Measurements from ENCODE around the gene RAB28.

Gene RAB28

DNA sequence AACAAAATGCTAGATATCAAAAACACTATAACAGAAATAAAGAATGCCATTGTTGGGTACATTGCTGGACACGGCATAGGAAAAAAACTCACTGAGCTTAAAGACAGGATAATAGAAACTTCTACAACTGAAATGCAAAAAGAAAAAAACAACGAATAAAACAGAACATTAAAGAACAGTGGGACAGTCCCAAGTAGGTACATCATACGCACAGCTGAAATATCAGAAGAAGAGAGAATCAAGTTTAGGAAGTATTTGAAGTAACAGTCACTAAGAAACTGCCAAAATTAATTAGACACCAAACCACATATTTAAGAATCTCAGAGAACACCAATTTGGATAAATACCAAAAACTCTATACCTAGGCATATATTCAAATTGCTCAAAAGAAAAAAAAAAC is 19.2 kb downstream of the RAB28 start:
- peaks cover 3% of the 10 kb centered on the region for H3K4me1 ChIP-seq (ENCODE audit: control insufficient read depth, insufficient read depth, low read length)
- H3K27me3 ChIP-seq (ENCODE audit: control insufficient read depth, insufficient read depth, low read length), result no peaks in the 10 kb centered on the region
- H3K4me3 ChIP-seq (ENCODE audit: low read length), result no peak overlapping the region
- H3K27ac ChIP-seq (ENCODE audit: low read depth, low read length), result no peak overlapping the region
- no peak overlapping the region for H3K9ac ChIP-seq (ENCODE audit: low read length)
- H3K36me3 ChIP-seq (ENCODE audit: control insufficient read depth, insufficient read depth, low read length), result no peaks in the 10 kb centered on the region

- H3K4me1 ChIP-seq (ENCODE audit: control insufficient read depth, insufficient read depth, low read length), result peaks cover 3% of the 10 kb centered on the region
- H3K36me3 ChIP-seq (ENCODE audit: control insufficient read depth, insufficient read depth, low read length), result no peaks in the 10 kb centered on the region
- no peak overlapping the region for H3K27ac ChIP-seq (ENCODE audit: low read depth, low read length)
- H3K4me3 ChIP-seq (ENCODE audit: low read length), result no peak overlapping the region
- H3K27me3 ChIP-seq (ENCODE audit: control insufficient read depth, insufficient read depth, low read length), result no peaks in the 10 kb centered on the region
- no peak overlapping the region for H3K9ac ChIP-seq (ENCODE audit: low read length)
Measured at GRCh38 chr4:13464543-13464942, 19.6 kb downstream of the RAB28 start.

GRCh38 chr4:13461191-13461905 is 22.8 kb downstream of the RAB28 start:
- peaks cover 3% of the 10 kb centered on the region for H3K36me3 ChIP-seq (ENCODE audit: control insufficient read depth, insufficient read depth, low read length)
- no peaks in the 10 kb centered on the region for H3K27me3 ChIP-seq (ENCODE audit: control insufficient read depth, insufficient read depth, low read length)
- H3K9ac ChIP-seq (ENCODE audit: low read length), result no peak overlapping the region
- no peak overlapping the region for H3K27ac ChIP-seq (ENCODE audit: low read depth, low read length)
- no peak overlapping the region for H3K4me3 ChIP-seq (ENCODE audit: low read length)
- H3K4me1 ChIP-seq (ENCODE audit: control insufficient read depth, insufficient read depth, low read length), result peaks cover 3% of the 10 kb centered on the region

DNA sequence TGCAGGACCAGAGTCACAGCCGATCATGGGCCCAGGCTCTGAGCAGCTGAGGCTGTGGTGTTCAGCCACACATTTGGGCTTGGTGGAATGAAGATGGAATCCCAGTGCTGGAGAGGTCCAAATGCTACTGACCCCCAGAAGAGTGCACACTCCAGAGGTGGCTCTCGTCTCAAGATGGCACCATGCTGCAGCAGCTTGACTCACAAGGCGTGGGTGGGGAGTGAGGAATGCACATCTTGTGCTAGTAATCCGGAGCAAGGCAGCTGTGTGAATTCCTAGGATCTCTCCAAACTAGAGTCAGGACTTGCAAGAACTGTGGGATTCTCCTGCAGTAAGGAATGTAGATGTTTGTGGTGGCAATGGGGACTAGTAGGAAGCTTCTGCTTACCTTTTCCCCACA is 28.7 kb downstream of the RAB28 start:
- Histone ChIP-seq H3K27ac (ENCODE audit: low read depth, low read length) (no peak overlapping the region), H3K9ac (ENCODE audit: low read length) (no peak overlapping the region), H3K27me3 (ENCODE audit: control insufficient read depth, insufficient read depth, low read length) (no peaks in the 10 kb centered on the region), H3K4me1 (ENCODE audit: control insufficient read depth, insufficient read depth, low read length) (no peaks in the 10 kb centered on the region), H3K36me3 (ENCODE audit: control insufficient read depth, insufficient read depth, low read length) (peaks cover 13% of the 10 kb centered on the region), H3K4me3 (ENCODE audit: low read length) (no peak overlapping the region)

- Histone ChIP-seq H3K4me1 (ENCODE audit: control insufficient read depth, insufficient read depth, low read length) (no peaks in the 10 kb centered on the region), H3K9ac (ENCODE audit: low read length) (no peak overlapping the region), H3K36me3 (ENCODE audit: control insufficient read depth, insufficient read depth, low read length) (peaks cover 13% of the 10 kb centered on the region), H3K27ac (ENCODE audit: low read depth, low read length) (no peak overlapping the region), H3K27me3 (ENCODE audit: control insufficient read depth, insufficient read depth, low read length) (no peaks in the 10 kb centered on the region), H3K4me3 (ENCODE audit: low read length) (no peak overlapping the region)
Measured at GRCh38 chr4:13454786-13455185, 29.4 kb downstream of the RAB28 start.

- no peaks in the 10 kb centered on the region for H3K27me3 ChIP-seq (ENCODE audit: control insufficient read depth, insufficient read depth, low read length)
- H3K36me3 ChIP-seq (ENCODE audit: control insufficient read depth, insufficient read depth, low read length), result peaks cover 10% of the 10 kb centered on the region
- H3K4me3 ChIP-seq (ENCODE audit: low read length), result no peak overlapping the region
- no peaks in the 10 kb centered on the region for H3K4me1 ChIP-seq (ENCODE audit: control insufficient read depth, insufficient read depth, low read length)
- H3K27ac ChIP-seq (ENCODE audit: low read depth, low read length), result no peak overlapping the region
- H3K9ac ChIP-seq (ENCODE audit: low read length), result no peak overlapping the region
Measured at GRCh38 chr4:13452927-13453579, 31.1 kb downstream of the RAB28 start.

- H3K36me3 ChIP-seq (ENCODE audit: control insufficient read depth, insufficient read depth, low read length), result no peaks in the 10 kb centered on the region
- no peak overlapping the region for H3K27ac ChIP-seq (ENCODE audit: low read depth, low read length)
- H3K9ac ChIP-seq (ENCODE audit: low read length), result no peak overlapping the region
- no peaks in the 10 kb centered on the region for H3K4me1 ChIP-seq (ENCODE audit: control insufficient read depth, insufficient read depth, low read length)
- H3K4me3 ChIP-seq (ENCODE audit: low read length), result no peak overlapping the region
- H3K27me3 ChIP-seq (ENCODE audit: control insufficient read depth, insufficient read depth, low read length), result no peaks in the 10 kb centered on the region
Measured at GRCh38 chr4:13449590-13449989, 34.5 kb downstream of the RAB28 start.

DNA sequence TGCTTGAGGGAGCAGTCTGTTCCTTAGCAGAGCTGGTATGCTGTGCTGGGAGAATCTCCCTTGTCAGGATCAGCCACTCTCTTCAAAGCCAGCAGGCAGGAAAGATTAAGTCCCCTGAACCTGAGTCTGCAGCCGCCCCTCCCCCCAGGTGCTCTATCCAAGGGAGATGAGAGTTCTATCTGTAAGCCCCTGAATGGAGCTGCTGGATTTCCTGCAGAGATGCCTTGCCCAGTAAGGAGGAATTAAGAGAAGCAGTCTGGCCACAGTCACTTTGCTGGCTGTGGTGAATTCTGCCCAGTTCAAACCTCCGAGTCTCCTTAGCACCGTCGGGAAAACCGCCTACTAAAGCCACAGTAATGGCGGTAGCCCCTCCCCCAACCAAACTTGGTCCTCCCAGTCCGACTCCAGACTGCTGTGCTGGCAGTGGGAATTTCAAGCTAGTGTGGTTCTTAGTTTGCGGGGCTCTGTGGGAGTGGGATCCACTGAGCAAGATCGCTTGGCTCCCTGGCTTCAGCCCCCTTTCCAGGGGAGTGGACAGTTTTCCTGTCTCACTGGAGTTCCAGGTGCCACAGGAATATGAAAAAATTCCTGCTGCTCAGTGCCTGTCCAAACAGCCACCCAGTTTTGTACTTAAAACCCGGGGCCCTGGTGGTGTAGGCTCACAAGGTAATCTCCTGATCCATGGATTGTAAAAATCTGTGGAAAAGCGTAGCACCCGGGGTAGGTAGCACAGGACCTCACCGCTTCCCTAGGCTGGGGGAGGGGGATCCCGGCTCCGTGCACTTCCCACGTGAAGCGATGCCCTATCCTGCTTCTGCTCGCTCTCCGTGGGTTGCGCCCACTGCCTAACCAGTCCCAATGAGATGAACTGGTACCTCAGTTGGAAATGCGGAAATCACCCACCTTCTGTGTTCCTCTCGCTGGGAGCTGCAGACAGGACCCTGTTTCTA is 38.0 kb downstream of the RAB28 start:
- Histone ChIP-seq H3K27ac (ENCODE audit: low read depth, low read length) (no peak overlapping the region), H3K4me3 (ENCODE audit: low read length) (no peak overlapping the region), H3K9ac (ENCODE audit: low read length) (no peak overlapping the region), H3K4me1 (ENCODE audit: control insufficient read depth, insufficient read depth, low read length) (no peaks in the 10 kb centered on the region), H3K27me3 (ENCODE audit: control insufficient read depth, insufficient read depth, low read length) (no peaks in the 10 kb centered on the region), H3K36me3 (ENCODE audit: control insufficient read depth, insufficient read depth, low read length) (no peaks in the 10 kb centered on the region)

DNA sequence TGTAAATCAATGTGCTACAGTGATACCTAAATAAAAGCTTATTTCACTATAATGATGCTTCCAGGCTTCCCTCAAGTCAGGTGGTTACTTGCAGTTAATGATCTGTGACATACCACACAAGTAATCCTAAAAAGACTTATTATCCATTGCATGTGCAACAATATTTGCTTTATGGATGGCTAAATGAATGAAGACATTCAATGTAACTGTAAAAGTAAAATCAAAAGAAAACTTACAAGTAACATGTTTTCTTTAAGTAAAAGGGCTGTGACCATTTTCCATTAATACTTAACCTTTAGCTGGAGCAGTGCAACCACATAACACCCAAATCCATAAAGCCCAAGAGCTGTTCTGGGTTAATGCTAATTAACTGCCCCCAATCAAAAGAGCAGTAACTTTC is 42.6 kb downstream of the RAB28 start:
- Histone ChIP-seq H3K27me3 (ENCODE audit: control insufficient read depth, insufficient read depth, low read length) (no peaks in the 10 kb centered on the region), H3K27ac (ENCODE audit: low read depth, low read length) (no peak overlapping the region), H3K4me3 (ENCODE audit: low read length) (no peak overlapping the region), H3K4me1 (ENCODE audit: control insufficient read depth, insufficient read depth, low read length) (no peaks in the 10 kb centered on the region), H3K9ac (ENCODE audit: low read length) (no peak overlapping the region), H3K36me3 (ENCODE audit: control insufficient read depth, insufficient read depth, low read length) (no peaks in the 10 kb centered on the region)

- H3K36me3 ChIP-seq (ENCODE audit: control insufficient read depth, insufficient read depth, low read length), result no peaks in the 10 kb centered on the region
Measured at GRCh38 chr4:13436962-13437361, 47.2 kb downstream of the RAB28 start.

DNA sequence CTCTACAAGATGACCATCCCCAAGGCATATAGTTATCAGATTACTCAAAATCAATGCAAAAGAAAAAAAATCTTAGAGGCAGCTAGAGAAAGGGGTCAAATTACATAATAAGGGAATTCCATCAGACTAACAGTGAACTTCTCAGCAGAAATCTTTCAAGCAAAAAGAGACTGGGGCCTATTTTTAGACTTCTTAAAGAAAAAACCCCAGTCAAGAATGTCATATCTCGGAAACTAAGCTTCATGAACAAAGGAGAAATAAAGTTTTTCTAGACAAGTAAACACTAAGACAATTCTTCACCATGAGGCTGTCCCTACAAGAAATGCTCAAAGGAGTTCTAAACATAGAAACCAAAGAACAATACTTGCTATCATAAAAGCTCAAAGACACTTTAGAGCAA is 51.7 kb downstream of the RAB28 start:
- no peaks in the 10 kb centered on the region for H3K36me3 ChIP-seq (ENCODE audit: control insufficient read depth, insufficient read depth, low read length)
- no peak overlapping the region for H3K9ac ChIP-seq (ENCODE audit: low read length)
- H3K4me1 ChIP-seq (ENCODE audit: control insufficient read depth, insufficient read depth, low read length), result no peaks in the 10 kb centered on the region
- H3K4me3 ChIP-seq (ENCODE audit: low read length), result no peak overlapping the region
- no peak overlapping the region for H3K27ac ChIP-seq (ENCODE audit: low read depth, low read length)
- H3K27me3 ChIP-seq (ENCODE audit: control insufficient read depth, insufficient read depth, low read length), result no peaks in the 10 kb centered on the region

More at GRCh38 chr4:13436962-13437361, 47.2 kb downstream of the RAB28 start:
- Histone ChIP-seq H3K4me3 (ENCODE audit: low read length) (no peak overlapping the region), H3K27ac (ENCODE audit: low read depth, low read length) (no peak overlapping the region), H3K9ac (ENCODE audit: low read length) (no peak overlapping the region), H3K27me3 (ENCODE audit: control insufficient read depth, insufficient read depth, low read length) (no peaks in the 10 kb centered on the region), H3K4me1 (ENCODE audit: control insufficient read depth, insufficient read depth, low read length) (no peaks in the 10 kb centered on the region)

DNA sequence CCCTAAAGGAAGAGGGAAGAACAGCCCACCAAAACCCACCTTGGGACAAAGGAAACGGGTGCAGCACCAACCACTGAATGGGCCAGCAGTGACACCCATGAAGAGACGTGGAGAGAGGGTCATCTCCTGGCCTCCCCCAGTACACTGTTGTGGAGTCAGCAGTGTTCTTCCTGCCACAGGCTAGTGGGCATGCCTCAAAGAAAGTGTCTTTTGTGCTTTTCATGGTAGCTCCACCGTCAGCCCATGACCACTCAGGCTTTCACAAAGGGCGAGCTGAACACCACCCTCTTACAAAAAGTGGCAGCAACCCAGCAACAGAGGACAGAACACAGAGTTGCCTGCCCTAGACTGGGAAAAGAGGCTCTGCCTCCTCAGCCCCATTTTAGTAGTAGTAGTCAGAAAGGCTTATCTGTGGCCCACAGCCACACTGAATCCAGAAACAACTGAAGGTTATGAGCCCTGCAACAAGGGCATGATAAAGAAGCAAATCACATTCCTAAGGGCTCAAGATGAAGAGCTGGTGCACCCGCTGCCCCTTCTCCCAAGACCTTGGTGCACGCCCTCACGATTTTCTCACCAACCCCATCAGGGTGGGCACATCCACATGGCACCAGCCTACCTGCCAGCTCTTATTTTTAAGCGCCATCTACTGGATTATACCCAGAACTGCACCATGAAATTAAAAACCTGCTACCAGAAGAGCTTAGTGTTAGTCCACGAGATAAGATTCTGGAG is 53.1 kb downstream of the RAB28 start:
- no peaks in the 10 kb centered on the region for H3K4me1 ChIP-seq (ENCODE audit: control insufficient read depth, insufficient read depth, low read length)
- no peak overlapping the region for H3K27ac ChIP-seq (ENCODE audit: low read depth, low read length)
- no peak overlapping the region for H3K4me3 ChIP-seq (ENCODE audit: low read length)
- H3K36me3 ChIP-seq (ENCODE audit: control insufficient read depth, insufficient read depth, low read length), result no peaks in the 10 kb centered on the region
- H3K27me3 ChIP-seq (ENCODE audit: control insufficient read depth, insufficient read depth, low read length), result no peaks in the 10 kb centered on the region
- H3K9ac ChIP-seq (ENCODE audit: low read length), result no peak overlapping the region

Measured in rectal smooth muscle tissue (tissue), 1 donor.